ENCODE data around the gene ANKMY1. TPM values are rescaled to one million over a fixed set of nuclear protein-coding genes. Genes with fewer than 3 reads are reported as not detected.

The ANKMY1 gene
- total and polyA plus RNA-seq, 11 donors, result 2.4 to 11.7 (median 5.5) TPM

DNA sequence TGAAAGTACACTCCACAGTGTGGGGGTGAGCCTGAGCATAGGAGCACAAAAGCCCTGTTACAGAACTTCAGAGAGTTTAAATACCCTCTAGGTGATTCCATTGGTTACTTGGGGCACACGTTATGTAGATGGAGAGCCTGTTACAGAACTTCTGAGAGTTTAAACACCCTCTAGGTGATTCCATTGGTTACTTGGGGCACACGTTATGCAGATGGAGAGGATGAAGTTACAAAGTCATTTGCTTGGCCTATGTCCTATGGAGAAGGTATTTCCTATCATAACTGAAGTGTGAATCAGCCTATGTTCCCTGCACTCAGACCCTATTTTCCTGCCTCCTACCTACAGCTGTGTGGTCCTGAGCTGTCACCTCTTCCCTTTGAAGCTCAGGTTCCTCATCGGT lies 25.0 kb upstream of the ANKMY1 start:
- H3K4me1 ChIP-seq, result peaks cover 7 to 61% (median 41%) of the 10 kb centered on the region in 12 donors
- no peak for DNase-seq
- no peak overlapping the region for H3K27ac ChIP-seq
- ATAC-seq, result no peak
- no peak for TF ChIP-seq POLR2A (IDR thresholded peaks at IDR 0.05)
- TF ChIP-seq, protein P1, sequence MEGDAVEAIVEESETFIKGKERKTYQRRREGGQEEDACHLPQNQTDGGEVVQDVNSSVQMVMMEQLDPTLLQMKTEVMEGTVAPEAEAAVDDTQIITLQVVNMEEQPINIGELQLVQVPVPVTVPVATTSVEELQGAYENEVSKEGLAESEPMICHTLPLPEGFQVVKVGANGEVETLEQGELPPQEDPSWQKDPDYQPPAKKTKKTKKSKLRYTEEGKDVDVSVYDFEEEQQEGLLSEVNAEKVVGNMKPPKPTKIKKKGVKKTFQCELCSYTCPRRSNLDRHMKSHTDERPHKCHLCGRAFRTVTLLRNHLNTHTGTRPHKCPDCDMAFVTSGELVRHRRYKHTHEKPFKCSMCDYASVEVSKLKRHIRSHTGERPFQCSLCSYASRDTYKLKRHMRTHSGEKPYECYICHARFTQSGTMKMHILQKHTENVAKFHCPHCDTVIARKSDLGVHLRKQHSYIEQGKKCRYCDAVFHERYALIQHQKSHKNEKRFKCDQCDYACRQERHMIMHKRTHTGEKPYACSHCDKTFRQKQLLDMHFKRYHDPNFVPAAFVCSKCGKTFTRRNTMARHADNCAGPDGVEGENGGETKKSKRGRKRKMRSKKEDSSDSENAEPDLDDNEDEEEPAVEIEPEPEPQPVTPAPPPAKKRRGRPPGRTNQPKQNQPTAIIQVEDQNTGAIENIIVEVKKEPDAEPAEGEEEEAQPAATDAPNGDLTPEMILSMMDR (IDR thresholded peaks at IDR 0.05), result no peak
- H3K9me3 ChIP-seq, result peaks cover 0 to 9% (median 0%) of the 10 kb centered on the region in 12 donors
- intact Hi-C loops (cut with DNase I), result loop anchor here in 1 of 10 donors (10.0 kb wide), 1 partner anchor 348 kb away; no protein-coding TSS in a partner anchor
- peaks cover 0 to 16% (median 5%) of the 10 kb centered on the region in 9 donors for H3K36me3 ChIP-seq
- 82 to 91% (median 90%) methylated on average over 3 of the region's 3 CpGs for WGBS, 4 donors
- H3K27me3 ChIP-seq, result no peaks in the 10 kb centered on the region
- no peak overlapping the region for H3K4me3 ChIP-seq

- no peak overlapping the region for H3K4me3 ChIP-seq
- peaks cover 7 to 56% (median 34%) of the 10 kb centered on the region in 12 donors for H3K4me1 ChIP-seq
- WGBS, 4 donors, result 86 to 96% (median 89%) methylated on average over 5 of the region's 5 CpGs
- H3K36me3 ChIP-seq, result peaks cover 0 to 26% (median 14%) of the 10 kb centered on the region in 9 donors
- DNase-seq (no peak), ATAC-seq (no peak)
- H3K9me3 ChIP-seq, result peaks cover 0 to 9% (median 0%) of the 10 kb centered on the region in 12 donors
- H3K27me3 ChIP-seq, result no peaks in the 10 kb centered on the region
- H3K27ac ChIP-seq, result no peak overlapping the region
- intact Hi-C loops (cut with DNase I), result loop anchor here in 1 of 10 donors (10.0 kb wide), 1 partner anchor 347 kb away; no protein-coding TSS in a partner anchor
- no peak for TF ChIP-seq POLR2A (IDR thresholded peaks at IDR 0.05)
- TF ChIP-seq, protein P1 (IDR thresholded peaks at IDR 0.05), result no peak
Observed at GRCh38 chr2:240581811-240582210, 24.0 kb upstream of the ANKMY1 start.

DNA sequence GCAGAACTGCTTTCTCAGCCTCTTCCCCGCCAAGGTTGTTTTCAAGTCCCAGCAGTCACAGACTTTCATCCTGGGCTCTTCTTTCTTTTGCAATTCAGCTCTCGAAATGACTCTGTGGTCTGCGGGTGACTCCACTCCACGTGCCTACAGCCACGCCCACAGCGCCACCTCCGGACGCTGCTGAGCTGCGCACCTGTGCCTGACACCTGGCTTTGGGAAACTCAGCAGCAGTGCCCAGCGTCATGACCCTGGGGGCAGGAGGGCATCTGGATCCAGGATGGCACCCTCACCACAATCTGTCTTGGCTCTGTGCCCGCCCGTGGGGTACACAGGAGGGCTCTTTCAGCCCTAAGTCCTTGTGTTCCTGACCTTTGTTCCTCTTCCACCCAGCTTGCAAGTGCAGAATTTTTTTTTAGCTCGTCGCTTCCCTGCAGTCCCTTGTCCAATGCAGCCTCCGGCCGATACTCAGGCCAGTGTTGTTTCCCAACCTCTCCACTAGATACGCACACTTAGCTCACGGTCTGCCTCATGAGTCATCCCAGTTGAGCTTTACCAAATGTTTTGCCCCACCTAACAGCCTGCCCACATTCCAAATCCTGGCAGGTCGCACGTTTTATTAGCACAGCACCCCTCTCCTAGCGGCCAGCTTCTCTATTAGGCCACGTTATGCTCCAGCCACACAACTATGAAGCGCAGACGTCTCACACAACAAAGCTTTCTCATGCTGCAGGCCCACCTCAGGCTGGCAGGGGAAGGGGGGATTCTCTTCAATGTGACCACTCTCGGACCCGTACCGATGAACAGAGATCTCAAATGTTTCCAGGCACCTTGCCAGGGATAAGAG lies 22.2 kb upstream of the ANKMY1 start:
- Histone ChIP-seq H3K36me3 (peaks cover 0 to 43% (median 28%) of the 10 kb centered on the region in 9 donors), H3K4me3 (peak overlapping the region in 1 of 12 donors; percentile 5), H3K4me1 (peaks cover 4 to 48% (median 27%) of the 10 kb centered on the region in 12 donors), H3K27me3 (no peaks in the 10 kb centered on the region), H3K9me3 (peaks cover 0 to 9% (median 0%) of the 10 kb centered on the region in 12 donors), H3K27ac (peak overlapping the region; percentile 40 to 87 (median 75))
- intact Hi-C loops (cut with DNase I), result loop anchor here in 1 of 10 donors (10.0 kb wide), 1 partner anchor 345 kb away; no protein-coding TSS in a partner anchor
- WGBS, 4 donors, result 63 to 68% (median 65%) methylated on average over 27 of the region's 27 CpGs
- TF ChIP-seq, protein P1 (IDR thresholded peaks at IDR 0.05), result peak in 2 of 12 donors; percentile 17 to 28
- no peak for TF ChIP-seq POLR2A (IDR thresholded peaks at IDR 0.05)
- peak; percentile 60 to 89 (median 85) for ATAC-seq
- DNase-seq, result peak in 3 of 5 donors; percentile 69 to 78 (median 77)
